ENCODE measurements around the gene RNASE1. TPM values are rescaled to one million over a fixed set of nuclear protein-coding genes. Genes with fewer than 3 reads are reported as not detected.
A peak's percentile ranks its signal among the peaks of the same experiment; 100 is the strongest.

Gene RNASE1
- total and polyA plus RNA-seq, 9 donors, result 62.5 to 985 (median 140) TPM

- Histone ChIP-seq H3K36me3 (no peaks in the 10 kb centered on the region), H3K4me1 (ENCODE audit: insufficient read depth) (peaks cover 9% of the 10 kb centered on the region), H3K27ac (peak overlapping the region; percentile 58 to 75), H3K27me3 (no peaks in the 10 kb centered on the region), H3K4me3 (no peak overlapping the region), H3K9me3 (no peaks in the 10 kb centered on the region)
- no peak for TF ChIP-seq CTCF (IDR thresholded peaks at IDR 0.05)
- TF ChIP-seq POLR2A (IDR thresholded peaks at IDR 0.05), result no peak
- intact Hi-C loops (cut with DNase I), result no loop called here
- WGBS, 3 donors, result 16 to 27% (median 24%) methylated on average over 7 of the region's 7 CpGs
- peak; percentile 18 to 50 (median 33) for DNase-seq
Observed at GRCh38 chr14:20803223-20803622, 579 bp upstream of the RNASE1 start.

GRCh38 chr14:20801726-20802125, 918 bp downstream of the RNASE1 start:
- DNase-seq, result peak in 4 of 5 donors; percentile 24 to 59 (median 34)
- Histone ChIP-seq H3K9me3 (no peaks in the 10 kb centered on the region), H3K4me3 (peak overlapping the region; percentile 16), H3K27ac (peak overlapping the region in 1 of 2 donors; percentile 42), H3K27me3 (no peaks in the 10 kb centered on the region), H3K4me1 (ENCODE audit: insufficient read depth) (peaks cover 9% of the 10 kb centered on the region), H3K36me3 (no peaks in the 10 kb centered on the region)
- intact Hi-C loops (cut with DNase I), result no loop called here
- TF ChIP-seq EP300 (IDR thresholded peaks at IDR 0.05) (no peak), POLR2A (IDR thresholded peaks at IDR 0.05) (no peak), CTCF (IDR thresholded peaks at IDR 0.05) (no peak)
- 7 to 15% (median 11%) methylated on average over 9 of the region's 9 CpGs for WGBS, 3 donors

GRCh38 chr14:20799892-20800544, 2.6 kb downstream of the RNASE1 start:
- Histone ChIP-seq H3K9me3 (no peaks in the 10 kb centered on the region), H3K36me3 (no peaks in the 10 kb centered on the region), H3K4me1 (ENCODE audit: insufficient read depth) (peaks cover 9% of the 10 kb centered on the region), H3K27ac (peak overlapping the region in 1 of 2 donors; percentile 61), H3K27me3 (no peaks in the 10 kb centered on the region), H3K4me3 (no peak overlapping the region)
- WGBS, 3 donors, result 32 to 44% (median 37%) methylated on average over 9 of the region's 9 CpGs
- peak in 1 of 5 donors; percentile 21 for DNase-seq
- no peak for TF ChIP-seq EP300 (IDR thresholded peaks at IDR 0.05)
- no peak for TF ChIP-seq POLR2A (IDR thresholded peaks at IDR 0.05)
- no peak for TF ChIP-seq CTCF (IDR thresholded peaks at IDR 0.05)
- intact Hi-C loops (cut with DNase I), result no loop called here

GRCh38 chr14:20799456-20799891, 3.2 kb downstream of the RNASE1 start:
- Histone ChIP-seq H3K9me3 (no peaks in the 10 kb centered on the region), H3K27ac (peak overlapping the region in 1 of 2 donors; percentile 61), H3K36me3 (no peaks in the 10 kb centered on the region), H3K4me1 (ENCODE audit: insufficient read depth) (peaks cover 9% of the 10 kb centered on the region), H3K27me3 (no peaks in the 10 kb centered on the region), H3K4me3 (no peak overlapping the region)
- TF ChIP-seq CTCF (IDR thresholded peaks at IDR 0.05), result no peak
- no peak for TF ChIP-seq POLR2A (IDR thresholded peaks at IDR 0.05)
- TF ChIP-seq EP300 (IDR thresholded peaks at IDR 0.05), result no peak
- no peak for DNase-seq
- WGBS, 3 donors, result 9 to 15% (median 12%) methylated on average over 4 of the region's 4 CpGs
- intact Hi-C loops (cut with DNase I), result no loop called here
